8988T (cell line): ENCODE results near the gene CCSER2.
"Not testable (repeated sequence)": the region's sequence is repeated elsewhere in the genome, so short reads cannot be mapped to it uniquely, and the experiment has no call there.

Experiments used
- DNase-seq: peaks from one replicate; pipeline ENCODE4 v3.0.0; 2011

Gene CCSER2

DNA sequence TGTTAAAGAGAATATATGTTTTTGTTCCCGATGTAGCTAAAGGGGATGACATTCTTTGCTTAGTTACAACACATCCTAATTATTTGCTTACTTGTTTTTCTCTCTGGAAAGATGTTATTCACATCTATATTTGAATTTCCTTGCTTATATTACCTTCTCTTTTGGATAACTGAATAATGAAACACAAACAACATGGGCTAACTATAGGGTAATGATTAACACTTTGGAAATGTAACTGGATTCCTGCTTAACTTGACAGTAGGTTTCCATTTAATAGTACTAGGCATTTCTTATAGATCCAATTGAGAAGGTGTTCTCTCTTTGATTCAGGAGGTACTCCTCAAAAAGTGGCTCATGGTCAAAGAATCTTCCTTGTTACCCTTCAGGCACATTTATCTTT, 141.1 kb downstream of the CCSER2 start:
- DNase-seq = no peak

DNA sequence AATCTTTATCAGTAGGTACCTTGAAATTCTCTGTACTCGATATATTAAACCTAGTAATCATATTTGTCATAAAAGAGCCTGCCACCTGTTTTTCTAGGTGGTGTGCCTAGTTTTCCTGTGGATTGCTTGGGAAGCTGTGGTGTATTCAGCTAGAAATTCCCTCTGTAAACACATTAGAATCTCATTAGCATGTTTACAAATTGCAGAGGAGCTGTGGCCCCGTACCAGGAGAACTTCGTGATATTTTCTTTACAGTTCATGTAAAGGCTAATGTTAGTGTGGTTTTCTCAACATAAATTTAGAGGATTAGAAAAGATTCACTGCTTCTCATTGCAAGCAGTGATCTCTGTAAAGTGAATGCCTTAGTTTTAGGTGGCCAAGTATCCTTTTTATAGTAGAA, 144.7 kb downstream of the CCSER2 start:
- no peak for DNase-seq

DNA sequence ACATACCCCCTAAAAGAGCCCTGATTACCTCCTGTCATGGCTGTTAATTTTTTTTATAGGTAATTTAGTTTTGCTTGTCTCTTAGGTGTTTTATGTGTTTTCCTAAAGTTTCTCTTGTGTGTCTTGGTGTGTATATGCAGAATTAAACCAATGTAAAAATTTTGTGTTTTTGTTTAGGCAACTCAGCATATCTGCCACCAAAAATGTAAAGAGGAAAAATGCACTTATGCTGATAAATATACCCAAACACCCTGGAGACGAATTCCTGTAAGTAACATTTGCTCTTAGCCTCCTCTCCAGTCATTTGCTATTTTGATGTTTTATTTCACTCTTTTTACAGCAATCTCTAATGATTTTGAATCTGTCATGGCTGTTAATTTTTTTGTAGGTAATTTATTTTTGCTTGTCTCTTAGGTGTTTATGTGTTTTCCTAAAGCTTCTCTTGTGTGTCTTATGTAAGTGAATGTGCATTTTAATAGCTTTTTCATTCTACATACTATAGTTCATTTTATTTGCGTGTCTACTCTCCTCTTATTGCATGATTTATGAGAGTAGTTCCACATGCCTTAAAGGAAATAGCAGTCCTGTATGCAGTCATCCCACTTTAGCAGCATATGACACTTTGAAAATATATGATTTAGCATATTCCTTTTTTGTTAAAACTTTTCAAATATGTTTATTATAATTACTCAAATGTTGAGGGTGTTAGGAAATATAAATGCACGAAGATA, 149.2 kb downstream of the CCSER2 start:
- DNase-seq = no peak

DNA sequence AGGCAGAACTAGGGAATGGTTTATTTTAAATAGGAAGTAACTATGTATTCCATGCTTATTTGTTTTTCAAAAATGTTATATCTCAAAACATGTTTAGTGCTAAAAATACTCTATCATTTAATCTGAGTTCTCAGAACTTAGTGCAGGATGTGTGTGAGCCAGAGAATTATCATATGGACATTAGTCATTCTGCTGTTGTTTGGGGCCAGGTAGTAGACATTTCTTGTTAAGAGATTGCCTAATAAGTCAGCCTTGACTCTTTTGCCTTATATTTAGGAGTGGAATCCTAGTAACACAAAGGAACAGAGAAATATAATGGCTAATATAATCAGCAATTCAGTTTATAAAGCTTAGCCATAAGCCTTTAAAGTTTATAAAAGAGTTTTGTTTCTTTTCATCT, 149.8 kb downstream of the CCSER2 start:
- no peak for DNase-seq

DNA sequence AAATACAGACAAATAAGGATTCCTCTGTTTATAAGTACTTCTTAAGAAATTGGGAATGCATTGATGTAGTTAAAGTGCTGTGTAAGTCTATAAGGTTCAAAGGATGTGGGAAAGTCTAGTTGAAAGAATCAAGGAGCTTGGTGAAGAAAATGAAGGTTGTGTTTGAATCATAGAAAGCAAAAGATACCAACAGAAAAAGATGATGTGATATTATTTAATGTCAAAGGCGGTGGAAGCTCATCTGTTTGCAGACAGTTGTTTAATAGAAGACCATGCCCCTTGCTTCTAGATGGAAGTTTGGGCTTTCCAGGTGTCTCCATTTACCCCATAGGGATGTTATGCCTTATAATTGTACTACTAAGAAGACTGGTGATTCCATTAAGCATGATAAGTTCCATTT, 150.3 kb downstream of the CCSER2 start:
- no peak for DNase-seq

DNA sequence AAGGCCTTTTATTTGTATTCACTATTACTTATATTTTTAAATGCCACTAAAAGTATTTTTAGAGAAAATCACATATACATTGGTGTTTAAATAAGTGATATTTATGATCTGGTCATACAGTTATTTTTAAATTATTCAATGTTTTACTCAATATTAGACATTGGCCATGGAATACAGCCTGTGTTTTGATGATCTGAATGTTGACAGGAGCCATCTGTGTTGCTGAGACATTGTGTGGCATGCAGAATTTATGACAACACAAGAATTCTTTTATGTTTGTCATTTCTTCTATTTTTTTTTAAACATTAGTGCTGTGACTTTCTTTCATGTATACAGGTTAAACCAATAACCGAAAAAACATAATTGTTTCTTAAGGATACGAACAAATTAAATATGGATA, 156.2 kb downstream of the CCSER2 start:
- no peak for DNase-seq

DNA sequence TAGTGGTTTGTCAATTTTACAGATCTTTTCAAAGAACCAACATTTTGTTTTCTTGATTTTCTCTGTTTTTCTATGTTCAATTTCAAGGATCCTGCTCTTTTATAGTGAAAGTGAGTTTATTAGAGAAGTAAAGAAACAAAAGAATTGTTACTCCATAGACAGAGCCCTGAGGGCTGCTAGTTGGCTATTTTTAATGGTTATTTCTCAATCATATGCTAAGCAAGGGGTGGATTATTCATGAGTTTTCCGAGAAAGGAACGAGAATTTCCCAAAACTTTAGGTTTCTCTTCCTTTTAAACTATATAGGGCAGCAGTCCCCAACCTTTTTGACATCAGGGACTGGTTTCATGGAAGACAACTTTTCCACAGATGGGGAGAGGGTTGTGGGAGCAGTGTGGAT, 165.0 kb downstream of the CCSER2 start:
- DNase-seq = no peak

DNA sequence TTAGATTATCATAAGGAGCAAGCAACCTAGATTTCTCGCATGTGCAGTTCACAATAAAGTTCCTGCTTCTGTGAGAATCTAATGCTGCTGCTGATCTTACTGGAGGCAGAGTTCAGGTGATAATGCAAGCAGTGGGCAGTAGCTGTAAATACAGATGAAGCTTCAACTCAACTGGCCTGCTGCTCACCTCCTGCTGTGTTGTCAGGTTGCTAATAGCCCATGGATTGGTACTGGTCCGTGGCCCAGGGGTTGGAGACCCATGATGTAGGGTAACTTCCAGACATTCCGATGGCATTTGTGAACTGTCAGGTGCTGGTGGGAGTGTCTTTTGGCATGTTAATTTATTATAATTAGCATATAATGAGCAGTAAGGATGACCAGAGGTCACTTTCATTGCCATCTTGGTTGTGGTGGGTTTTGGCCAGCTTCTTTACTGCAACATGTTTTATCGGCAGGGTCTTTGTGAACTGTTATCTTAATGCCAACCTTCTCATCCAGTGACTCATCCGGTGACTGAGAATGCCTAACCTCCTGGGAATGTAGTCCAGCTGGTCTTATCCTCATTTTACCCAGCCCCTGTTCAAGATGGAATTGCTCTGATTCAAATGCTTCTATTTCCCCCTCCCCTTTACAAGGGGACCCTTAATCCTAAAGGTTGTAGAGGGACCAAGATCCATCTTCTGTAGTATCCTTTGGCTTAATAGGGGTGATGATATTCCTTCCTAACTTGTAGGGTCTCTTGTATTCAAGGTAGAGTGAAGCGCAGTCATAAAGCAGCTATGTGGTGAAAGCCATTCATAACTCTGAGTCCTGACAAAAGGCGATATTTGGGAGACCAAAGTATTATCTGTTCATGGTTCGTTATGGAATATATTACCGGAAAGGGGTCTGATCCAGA, 165.8 kb downstream of the CCSER2 start:
- DNase-seq = no peak

DNA sequence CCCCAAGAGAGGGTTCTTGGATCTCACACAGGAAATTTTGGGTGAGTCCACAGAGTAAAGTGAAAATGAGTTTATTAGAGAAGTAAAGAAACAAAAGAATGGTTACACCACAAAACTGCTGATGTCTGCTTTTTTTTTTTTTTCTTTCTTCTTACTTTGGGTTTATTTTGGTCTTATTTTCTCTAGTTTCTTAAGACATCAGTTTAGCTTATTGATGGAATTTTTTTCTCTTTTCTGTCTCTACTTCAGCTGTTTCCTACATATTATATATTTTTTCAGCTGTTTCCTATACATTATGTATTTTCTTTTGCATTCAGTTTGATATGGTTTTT, 166.4 kb downstream of the CCSER2 start:
- DNase-seq = no peak

DNA sequence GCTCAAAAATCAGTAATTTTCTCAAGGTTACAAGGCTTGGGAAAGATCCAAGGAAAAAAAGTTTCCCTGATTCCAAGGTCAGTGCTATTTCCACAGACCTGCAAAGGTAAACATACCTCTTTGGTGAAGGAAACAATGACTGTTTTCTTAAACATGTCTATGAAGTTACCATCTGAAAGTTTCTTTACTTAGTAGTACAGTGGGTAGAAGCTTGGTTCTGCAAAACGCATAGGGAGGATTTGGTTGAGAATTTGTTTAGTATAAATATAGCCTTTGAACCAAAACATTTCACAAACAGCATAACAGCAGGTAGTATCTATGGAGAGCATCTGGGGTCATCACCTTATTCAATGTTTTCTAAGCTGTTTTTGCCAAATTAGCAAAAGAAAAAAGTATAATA, 169.6 kb downstream of the CCSER2 start:
- DNase-seq = no peak

DNA sequence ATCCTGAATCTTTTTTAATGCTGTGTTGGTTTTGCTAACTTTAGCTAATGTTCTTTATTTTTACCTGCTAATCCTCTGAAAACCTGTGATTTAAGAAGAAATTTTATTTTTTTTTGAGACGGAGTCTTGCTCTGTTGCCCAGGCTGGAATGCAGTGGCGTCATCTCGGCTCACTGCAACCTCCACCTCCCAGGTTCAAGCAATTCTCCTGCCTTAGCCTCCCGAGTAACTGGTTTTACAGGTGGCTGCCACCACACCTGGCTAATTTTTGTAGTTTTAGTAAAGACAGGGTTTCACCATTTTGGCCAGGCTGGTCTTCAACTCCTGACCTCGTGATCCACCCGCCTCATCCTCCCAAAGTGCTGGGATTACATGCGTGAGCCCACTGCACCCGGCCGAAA, 170.7 kb downstream of the CCSER2 start:
- not testable (repeated sequence) for DNase-seq

DNA sequence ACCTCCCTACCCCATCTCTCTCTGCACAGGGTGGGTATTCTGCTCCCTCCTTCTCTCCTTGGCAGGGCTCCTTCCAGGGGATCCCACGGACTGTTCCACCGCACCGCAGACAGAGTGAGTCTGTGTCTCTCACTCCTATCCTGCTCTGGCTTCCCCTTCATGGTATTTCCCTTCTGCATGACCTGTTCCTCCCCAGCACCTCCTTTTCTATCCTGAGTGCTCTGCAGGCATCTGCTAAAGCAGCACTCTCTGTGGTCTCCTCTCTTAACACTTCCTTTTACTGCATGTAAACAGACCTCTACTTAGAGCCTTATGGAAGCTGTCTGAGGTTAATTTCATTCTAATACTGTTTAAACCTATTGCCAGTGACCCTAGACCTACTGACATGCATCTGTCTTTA, 171.5 kb downstream of the CCSER2 start:
- DNase-seq = no peak

DNA sequence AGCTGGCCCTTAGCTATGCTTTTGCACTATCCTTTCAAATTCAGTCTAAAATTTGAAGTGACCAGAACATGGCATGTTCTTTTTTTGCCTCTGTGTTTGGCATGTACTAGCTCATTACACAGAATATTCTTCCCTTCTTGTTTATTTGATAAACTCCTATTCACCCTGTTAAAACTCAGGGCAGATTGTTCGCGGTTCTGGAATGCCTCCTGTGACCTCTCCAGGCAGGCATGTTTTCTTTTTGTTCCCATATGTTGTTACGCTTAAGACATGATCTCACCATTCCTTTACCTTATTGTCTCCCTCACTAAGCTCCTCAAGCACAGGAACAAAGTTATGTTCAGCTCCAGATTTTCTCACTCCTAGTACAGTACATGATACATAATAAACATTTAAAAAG, 181.7 kb downstream of the CCSER2 start:
- no peak for DNase-seq

DNA sequence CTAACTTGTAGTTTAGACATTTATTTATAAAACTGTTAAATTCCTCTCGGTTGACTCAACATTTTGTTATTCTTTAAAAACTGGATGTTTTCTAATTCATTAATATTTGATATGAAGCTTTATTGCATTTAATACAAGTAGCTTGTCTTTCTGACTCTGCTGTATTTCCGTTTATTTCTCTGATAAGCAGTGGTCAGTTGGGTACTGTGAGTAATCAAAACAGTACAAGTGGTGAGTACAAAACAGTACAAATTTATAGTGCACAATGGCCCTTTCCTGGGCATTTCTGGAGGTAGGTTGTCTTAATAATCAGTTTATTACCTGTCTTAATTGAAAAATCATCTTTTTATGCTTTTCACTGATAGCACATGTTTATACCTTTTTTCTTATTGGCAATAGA, 182.7 kb downstream of the CCSER2 start:
- DNase-seq = no peak

DNA sequence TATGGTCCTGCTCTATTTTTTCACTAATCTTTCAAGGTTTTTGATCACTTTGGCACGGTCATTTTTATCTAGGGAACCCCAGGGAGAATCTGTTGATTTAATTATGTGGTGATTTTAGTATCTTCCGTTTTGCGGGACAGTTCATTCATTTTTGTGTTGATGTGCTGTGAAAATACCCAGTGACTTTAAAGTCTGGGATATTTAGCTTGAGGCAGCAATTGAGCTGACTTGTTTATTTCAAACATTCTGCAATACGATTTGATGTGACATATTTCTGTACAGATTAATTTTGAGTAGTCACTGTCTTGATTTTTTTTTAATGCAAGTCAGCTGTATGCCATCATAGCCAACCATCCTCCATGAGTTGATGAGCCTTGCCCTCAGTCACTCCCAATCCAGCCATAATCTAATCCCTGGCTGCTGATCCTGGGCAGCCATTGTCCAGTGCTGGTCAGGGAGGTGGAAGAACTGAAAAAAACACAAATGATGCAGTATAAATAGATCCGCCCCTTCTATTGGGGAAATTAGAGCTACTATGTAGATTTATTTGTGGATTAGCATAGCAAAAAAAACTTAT, 183.4 kb downstream of the CCSER2 start:
- DNase-seq = no peak

DNA sequence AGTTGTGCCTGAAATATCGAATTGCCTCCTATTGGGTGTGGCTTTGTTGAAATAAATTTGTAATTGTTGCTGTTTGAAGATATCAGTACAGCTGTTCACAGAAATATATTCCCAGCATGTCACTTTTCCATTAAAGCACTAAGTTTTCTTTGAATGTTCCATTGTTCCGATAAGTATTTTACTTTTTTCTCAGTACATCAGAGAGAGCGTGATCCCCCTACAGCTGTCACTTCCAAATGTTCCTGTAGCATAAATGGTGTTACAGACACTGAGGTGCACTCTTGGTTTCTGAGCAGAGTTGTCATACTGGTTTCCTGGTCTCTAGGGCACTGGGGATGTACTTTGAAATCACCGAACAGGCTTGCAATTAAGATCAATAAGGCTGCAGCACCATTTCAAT, 189.2 kb downstream of the CCSER2 start:
- no peak for DNase-seq

DNA sequence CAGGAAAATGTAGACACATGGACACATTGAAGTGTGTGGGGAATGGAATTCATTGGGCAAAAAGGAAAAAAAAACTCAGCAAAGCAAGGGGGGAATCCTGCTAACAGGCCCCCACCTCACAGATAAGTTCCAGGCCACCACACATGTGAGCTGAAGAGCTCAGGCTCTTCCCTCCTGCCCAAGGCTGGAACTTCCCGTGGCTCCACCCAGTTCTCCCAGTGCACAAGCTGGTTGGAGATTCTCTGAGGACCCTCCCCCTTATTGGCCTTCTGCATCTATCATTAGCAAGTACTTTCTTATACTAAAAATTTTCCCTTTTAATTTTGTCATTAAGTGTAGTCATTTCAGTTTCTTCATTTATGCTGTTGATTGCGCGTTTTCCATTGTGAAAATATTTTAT, 190.8 kb downstream of the CCSER2 start:
- no peak for DNase-seq

DNA sequence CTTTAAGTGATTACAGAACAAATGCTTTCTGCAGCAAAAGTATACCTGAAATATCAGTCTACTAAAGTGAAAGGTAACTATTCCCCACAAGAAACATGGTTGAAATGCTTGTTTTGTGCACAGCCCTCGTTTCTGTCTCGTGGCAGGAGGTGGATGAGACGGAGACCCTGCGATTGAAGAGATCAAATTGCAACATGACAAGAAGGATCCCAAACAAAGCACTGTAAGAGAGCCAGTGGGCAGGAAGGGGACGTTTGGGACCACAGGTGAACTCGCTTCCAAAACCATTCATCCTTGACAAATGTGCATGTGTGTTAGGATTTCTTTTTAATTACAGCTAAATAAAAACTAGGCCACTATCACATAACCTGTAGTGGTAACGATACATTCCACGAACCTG, 192.6 kb downstream of the CCSER2 start:
- no peak for DNase-seq

DNA sequence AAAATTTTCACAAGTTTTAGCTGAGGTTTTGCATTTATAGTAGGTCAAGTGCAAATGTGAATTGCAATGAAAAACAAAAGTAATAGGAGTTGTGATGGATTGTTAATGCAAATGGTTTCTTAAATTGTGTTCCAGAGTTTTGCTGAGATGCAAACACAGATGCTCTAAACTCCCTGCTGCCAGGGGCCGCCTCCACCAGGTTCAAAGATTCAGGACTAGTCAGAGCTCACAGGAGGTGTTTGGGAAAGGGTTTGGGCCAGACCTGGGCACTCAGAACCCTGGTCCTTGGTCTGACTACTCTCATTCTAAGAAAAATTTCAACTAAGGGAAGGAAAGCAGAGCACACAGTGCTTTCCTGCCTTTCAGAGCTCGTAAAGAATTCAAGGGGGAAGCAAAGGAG, 193.1 kb downstream of the CCSER2 start:
- no peak for DNase-seq

DNA sequence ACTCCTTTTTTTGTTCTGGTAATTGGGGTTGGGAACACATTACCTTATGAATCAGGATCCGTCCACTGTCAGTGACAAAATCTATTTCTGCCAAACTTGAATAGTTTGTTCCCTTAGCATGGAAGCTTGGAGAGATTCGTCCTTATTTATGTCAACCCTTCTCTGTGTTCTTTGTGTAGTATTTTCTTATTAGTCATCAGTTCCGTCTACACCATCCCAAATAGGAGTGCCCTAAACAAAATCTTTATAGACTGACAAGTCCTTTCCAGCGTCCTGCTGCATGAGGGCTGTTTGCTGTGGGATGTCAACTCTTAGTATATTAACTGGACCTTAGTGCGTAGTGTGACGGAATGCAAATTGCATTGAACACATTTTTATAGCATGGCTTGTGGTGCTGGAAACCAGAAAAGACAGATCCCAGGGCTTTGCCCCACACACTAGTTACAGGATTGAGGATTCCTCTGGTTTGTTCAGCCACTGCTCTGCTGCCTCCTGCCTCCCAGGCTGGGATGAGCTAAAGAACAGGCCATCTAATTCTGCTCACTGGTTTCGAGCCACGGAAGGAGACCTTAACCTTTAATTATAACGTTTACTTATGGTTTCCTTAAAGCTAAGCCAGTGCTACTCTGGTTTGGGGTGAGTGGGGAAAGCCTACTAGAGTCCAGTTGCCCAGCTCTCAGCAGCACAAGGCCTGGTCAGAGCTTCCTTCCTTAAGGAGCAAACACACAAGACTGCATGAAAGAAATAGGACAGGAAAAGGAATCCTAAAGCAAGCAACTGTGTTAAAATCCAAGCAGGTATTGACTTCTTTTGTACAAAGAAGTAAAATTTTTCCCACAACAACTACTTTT, 194.4 kb downstream of the CCSER2 start:
- DNase-seq = no peak

DNA sequence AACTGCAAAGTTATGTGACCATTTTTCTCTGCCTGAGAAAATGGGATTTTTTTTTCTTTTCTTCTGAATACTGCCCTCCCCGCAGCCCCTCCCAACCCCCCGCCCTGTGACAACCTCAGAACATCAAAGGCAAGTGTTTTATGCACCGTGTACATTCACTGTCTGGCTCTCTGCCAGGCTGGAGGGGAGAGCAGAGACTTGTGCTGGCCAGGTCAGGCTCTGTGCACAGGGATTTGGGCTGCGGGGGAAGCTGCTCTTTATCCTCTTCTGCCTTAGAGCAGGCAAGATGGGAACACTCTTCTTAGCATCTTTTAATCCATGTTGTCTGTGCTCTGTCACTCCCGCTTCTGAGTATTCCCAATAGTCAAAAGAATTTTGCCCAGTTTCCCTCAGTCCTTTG, 195.1 kb downstream of the CCSER2 start:
- DNase-seq = no peak

DNA sequence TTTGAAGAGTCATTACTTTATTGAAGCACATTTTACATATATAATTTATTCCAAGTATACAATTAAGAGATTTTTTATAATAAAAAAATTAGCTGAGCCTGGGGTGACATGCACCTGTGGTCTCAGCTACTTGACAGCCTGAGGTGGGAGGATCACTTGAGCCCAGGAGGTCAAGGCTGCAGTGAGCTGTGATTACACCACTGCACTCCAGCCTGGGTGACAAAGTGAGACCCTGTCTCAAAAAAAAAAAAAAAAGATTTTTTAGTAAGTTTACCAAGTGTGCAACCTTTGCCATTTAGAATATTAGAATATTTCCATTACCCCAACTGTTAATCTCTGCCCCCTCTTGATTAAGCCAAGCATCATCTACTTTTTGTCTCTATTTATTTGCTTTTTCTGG, 196.0 kb downstream of the CCSER2 start:
- DNase-seq = no peak

DNA sequence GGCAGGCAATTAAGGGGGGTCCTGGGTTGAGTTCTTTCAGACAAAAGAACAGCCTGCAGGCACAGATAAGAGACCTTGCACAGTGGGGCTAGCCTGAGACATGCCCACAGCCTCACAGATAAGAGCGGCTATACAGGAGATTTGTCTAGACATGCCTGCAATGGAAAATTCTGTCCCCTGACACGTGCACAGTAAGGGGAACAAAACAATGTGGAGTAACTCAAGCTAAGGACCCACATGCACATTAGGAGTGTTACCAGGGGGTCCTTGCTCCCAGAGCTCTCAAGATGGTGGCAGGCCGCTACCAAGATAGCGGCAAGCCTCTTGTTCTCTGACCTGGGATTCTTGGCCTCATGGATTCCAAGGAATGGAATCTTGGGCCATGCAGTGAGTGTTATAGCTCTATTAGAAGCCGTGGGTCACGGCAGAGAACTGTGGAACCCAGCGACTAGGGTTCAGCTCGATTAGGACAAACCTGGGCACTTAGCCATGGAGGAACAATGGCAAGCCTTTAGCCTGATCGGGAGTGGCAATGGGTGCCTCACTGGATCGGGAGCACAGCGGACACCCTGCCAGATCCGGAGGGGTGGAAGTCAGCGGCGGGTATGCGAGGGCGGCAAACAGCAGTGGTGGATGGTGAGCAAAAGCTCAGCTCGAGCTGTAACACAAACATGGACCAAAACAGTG, 196.9 kb downstream of the CCSER2 start:
- no peak for DNase-seq
